Measurements from ENCODE around the gene MCC. TPM values are rescaled to one million over a fixed set of nuclear protein-coding genes. Genes with fewer than 3 reads are reported as not detected.

The MCC gene
- total and polyA plus RNA-seq, 2 experiments from 2014 or later, result 8.3 to 31.5 TPM

GRCh38 chr5:113212244-113212920 is 275.9 kb downstream of the MCC start:
- Histone ChIP-seq H3K4me2 (peak overlapping the region; percentile 39), H3K36me3 (replicated peaks; ENCODE audit: insufficient read depth, low read depth) (no peaks in the 10 kb centered on the region), H3K9me3 (ENCODE audit: low read depth) (no peaks in the 10 kb centered on the region), H3K4me1 (ENCODE audit: insufficient read depth) (peaks cover 23% of the 10 kb centered on the region), H3K79me2 (peaks cover 65% of the 10 kb centered on the region), H3K27ac (no peak overlapping the region), H2AFZ (no peak overlapping the region), H3K4me3 (no peak overlapping the region), H3K9me2 (replicated peaks; ENCODE audit: insufficient read depth) (no peaks in the 10 kb centered on the region), H3K27me3 (no peaks in the 10 kb centered on the region), H4K20me1 (ENCODE audit: insufficient read depth, poor library complexity, severe bottlenecking) (no peaks in the 10 kb centered on the region)
- 32% methylated on average over 5 of the region's 5 CpGs for WGBS (ENCODE audit: low lambda C conversion rate, missing lambda C conversion rate)
- TF ChIP-seq CTCF (IDR thresholded peaks at IDR 0.05; ENCODE audit: poor library complexity) (no peak), EZH2phosphoT487 (IDR thresholded peaks at IDR 0.05; ENCODE audit: low read depth, severe bottlenecking, unreplicated experiment) (no peak), EZH2 (IDR thresholded peaks at IDR 0.05; ENCODE audit: borderline replicate concordance) (no peak)
- peak; percentile 55 for DNase-seq (ENCODE audit: low spot score)

GRCh38 chr5:113209498-113209897 is 278.8 kb downstream of the MCC start:
- no peaks in the 10 kb centered on the region for H3K36me3 ChIP-seq (replicated peaks; ENCODE audit: insufficient read depth, low read depth)
- no peaks in the 10 kb centered on the region for H3K27me3 ChIP-seq
- TF ChIP-seq CTCF (IDR thresholded peaks at IDR 0.05; ENCODE audit: poor library complexity) (no peak), EZH2 (IDR thresholded peaks at IDR 0.05; ENCODE audit: borderline replicate concordance) (no peak), EZH2phosphoT487 (IDR thresholded peaks at IDR 0.05; ENCODE audit: low read depth, severe bottlenecking, unreplicated experiment) (no peak)
- H3K4me1 ChIP-seq (ENCODE audit: insufficient read depth), result peaks cover 35% of the 10 kb centered on the region
- H4K20me1 ChIP-seq (ENCODE audit: insufficient read depth, poor library complexity, severe bottlenecking), result no peaks in the 10 kb centered on the region
- no peaks in the 10 kb centered on the region for H3K9me2 ChIP-seq (replicated peaks; ENCODE audit: insufficient read depth)
- no peak overlapping the region for H3K27ac ChIP-seq
- no peak overlapping the region for H3K4me2 ChIP-seq
- no peak overlapping the region for H2AFZ ChIP-seq
- H3K9me3 ChIP-seq (ENCODE audit: low read depth), result no peaks in the 10 kb centered on the region
- no peak for DNase-seq (ENCODE audit: low spot score)
- no peak overlapping the region for H3K4me3 ChIP-seq
- 89% methylated on average over 4 of the region's 4 CpGs for WGBS (ENCODE audit: low lambda C conversion rate, missing lambda C conversion rate)
- peaks cover 65% of the 10 kb centered on the region for H3K79me2 ChIP-seq

- H3K4me1 ChIP-seq (ENCODE audit: insufficient read depth), result peaks cover 42% of the 10 kb centered on the region
- no peak overlapping the region for H2AFZ ChIP-seq
- H4K20me1 ChIP-seq (ENCODE audit: insufficient read depth, poor library complexity, severe bottlenecking), result no peaks in the 10 kb centered on the region
- DNase-seq (ENCODE audit: low spot score), result no peak
- TF ChIP-seq EZH2phosphoT487 (IDR thresholded peaks at IDR 0.05; ENCODE audit: low read depth, severe bottlenecking, unreplicated experiment), result no peak
- TF ChIP-seq CTCF (IDR thresholded peaks at IDR 0.05; ENCODE audit: poor library complexity), result peak; percentile 5
- no peak for TF ChIP-seq EZH2 (IDR thresholded peaks at IDR 0.05; ENCODE audit: borderline replicate concordance)
- WGBS (ENCODE audit: low lambda C conversion rate, missing lambda C conversion rate), result 85% methylated on average over 3 of the region's 3 CpGs
- no peaks in the 10 kb centered on the region for H3K27me3 ChIP-seq
- peak overlapping the region; percentile 43 for H3K4me2 ChIP-seq
- H3K36me3 ChIP-seq (replicated peaks; ENCODE audit: insufficient read depth, low read depth), result no peaks in the 10 kb centered on the region
- H3K9me3 ChIP-seq (ENCODE audit: low read depth), result no peaks in the 10 kb centered on the region
- no peaks in the 10 kb centered on the region for H3K9me2 ChIP-seq (replicated peaks; ENCODE audit: insufficient read depth)
- no peak overlapping the region for H3K27ac ChIP-seq
- H3K79me2 ChIP-seq, result peaks cover 54% of the 10 kb centered on the region
- H3K4me3 ChIP-seq, result no peak overlapping the region
These were observed 282.4 kb downstream of the MCC start for GRCh38 chr5:113205807-113206206.

All from hepatocyte (in vitro differentiated cells).